ENCODE results near the gene LCE5A.

- TF ChIP-seq, protein P1, sequence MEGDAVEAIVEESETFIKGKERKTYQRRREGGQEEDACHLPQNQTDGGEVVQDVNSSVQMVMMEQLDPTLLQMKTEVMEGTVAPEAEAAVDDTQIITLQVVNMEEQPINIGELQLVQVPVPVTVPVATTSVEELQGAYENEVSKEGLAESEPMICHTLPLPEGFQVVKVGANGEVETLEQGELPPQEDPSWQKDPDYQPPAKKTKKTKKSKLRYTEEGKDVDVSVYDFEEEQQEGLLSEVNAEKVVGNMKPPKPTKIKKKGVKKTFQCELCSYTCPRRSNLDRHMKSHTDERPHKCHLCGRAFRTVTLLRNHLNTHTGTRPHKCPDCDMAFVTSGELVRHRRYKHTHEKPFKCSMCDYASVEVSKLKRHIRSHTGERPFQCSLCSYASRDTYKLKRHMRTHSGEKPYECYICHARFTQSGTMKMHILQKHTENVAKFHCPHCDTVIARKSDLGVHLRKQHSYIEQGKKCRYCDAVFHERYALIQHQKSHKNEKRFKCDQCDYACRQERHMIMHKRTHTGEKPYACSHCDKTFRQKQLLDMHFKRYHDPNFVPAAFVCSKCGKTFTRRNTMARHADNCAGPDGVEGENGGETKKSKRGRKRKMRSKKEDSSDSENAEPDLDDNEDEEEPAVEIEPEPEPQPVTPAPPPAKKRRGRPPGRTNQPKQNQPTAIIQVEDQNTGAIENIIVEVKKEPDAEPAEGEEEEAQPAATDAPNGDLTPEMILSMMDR (IDR thresholded peaks at IDR 0.05), result no peak
- TF ChIP-seq, protein P2, sequence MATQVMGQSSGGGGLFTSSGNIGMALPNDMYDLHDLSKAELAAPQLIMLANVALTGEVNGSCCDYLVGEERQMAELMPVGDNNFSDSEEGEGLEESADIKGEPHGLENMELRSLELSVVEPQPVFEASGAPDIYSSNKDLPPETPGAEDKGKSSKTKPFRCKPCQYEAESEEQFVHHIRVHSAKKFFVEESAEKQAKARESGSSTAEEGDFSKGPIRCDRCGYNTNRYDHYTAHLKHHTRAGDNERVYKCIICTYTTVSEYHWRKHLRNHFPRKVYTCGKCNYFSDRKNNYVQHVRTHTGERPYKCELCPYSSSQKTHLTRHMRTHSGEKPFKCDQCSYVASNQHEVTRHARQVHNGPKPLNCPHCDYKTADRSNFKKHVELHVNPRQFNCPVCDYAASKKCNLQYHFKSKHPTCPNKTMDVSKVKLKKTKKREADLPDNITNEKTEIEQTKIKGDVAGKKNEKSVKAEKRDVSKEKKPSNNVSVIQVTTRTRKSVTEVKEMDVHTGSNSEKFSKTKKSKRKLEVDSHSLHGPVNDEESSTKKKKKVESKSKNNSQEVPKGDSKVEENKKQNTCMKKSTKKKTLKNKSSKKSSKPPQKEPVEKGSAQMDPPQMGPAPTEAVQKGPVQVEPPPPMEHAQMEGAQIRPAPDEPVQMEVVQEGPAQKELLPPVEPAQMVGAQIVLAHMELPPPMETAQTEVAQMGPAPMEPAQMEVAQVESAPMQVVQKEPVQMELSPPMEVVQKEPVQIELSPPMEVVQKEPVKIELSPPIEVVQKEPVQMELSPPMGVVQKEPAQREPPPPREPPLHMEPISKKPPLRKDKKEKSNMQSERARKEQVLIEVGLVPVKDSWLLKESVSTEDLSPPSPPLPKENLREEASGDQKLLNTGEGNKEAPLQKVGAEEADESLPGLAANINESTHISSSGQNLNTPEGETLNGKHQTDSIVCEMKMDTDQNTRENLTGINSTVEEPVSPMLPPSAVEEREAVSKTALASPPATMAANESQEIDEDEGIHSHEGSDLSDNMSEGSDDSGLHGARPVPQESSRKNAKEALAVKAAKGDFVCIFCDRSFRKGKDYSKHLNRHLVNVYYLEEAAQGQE (IDR thresholded peaks at IDR 0.05; ENCODE audit: insufficient read depth in 1 of 2, low read depth in 2 of 2, low read length in 1 of 2), result no peak
These were observed 4.3 kb downstream of the LCE5A start for GRCh38 chr1:152514715-152515433.
